CD4-positive, alpha-beta T cell treated with Interleukin-6 at 100 ng/mL for 8 hours (primary cell): ENCODE measurements around the gene PRKG1.
"Not testable (repeated sequence)": the region's sequence is repeated elsewhere in the genome, so short reads cannot be mapped to it uniquely, and the experiment has no call there.

Source experiments
- DNase-seq: peaks from one replicate; pipeline ENCODE4 v3.0.0-alpha.2; 2020; ENCODE audit warnings: mixed read lengths, low spot score

The PRKG1 gene

DNA sequence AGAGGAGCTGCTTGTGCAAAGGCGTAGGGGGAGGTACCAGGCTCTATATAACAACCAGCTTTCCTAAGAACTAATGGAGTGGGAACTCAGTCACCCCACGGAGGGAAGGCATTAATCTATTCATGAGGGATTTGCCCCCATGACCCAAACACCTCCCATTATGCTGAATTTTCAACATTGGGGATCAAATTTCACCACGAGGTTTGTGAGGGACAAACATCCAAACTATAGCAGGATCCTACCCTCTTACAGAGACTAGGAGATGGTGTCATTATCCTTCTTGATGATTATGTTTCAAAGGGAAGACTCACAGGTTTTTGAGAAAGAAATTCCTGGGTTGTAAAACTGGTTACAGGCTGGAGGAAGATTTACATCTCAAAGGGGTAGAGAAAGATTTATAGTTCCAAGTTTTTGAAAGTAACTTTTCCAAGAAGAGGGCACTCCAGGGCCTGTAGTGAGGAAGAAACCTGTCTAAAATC lies 944.8 kb downstream of the PRKG1 start:
- no peak for DNase-seq

DNA sequence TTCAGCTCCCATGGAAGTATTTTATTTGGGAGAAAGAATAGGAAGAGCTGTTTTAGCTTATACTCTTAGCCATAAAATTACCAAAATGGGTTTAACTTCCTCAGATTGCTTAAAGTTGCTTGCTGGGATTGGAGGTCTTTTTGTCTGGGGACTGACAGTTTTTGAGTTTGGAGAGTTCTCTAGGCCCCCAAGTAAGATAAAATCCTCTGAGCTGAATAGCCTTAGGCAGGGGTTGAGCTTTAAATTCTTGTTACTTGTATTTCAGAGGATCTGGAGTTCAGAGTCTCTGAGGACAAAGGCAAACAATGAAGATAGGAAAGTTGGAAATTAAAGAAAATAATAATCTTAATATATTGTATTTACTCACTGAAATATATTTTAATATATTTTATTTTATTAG lies 945.4 kb downstream of the PRKG1 start:
- no peak for DNase-seq

DNA sequence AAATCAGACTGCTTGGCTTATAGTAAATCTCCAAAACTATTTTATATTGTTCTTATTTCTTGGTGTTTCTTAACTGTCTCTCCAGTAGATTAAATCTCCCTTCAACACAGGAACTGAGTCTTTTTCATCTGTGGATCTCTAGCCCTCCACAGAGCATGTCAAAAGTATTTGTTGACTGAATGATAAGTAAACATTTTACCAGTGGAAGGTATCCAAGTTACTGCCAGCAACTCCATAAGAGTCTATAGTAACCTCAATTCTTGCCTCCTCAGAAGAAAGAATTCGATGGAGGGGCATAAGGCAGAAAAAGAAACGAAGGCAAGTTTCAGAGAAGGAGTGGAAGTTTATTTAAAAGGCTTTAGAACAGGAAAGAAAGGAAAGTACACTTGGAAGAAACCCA lies 945.9 kb downstream of the PRKG1 start:
- no peak for DNase-seq

DNA sequence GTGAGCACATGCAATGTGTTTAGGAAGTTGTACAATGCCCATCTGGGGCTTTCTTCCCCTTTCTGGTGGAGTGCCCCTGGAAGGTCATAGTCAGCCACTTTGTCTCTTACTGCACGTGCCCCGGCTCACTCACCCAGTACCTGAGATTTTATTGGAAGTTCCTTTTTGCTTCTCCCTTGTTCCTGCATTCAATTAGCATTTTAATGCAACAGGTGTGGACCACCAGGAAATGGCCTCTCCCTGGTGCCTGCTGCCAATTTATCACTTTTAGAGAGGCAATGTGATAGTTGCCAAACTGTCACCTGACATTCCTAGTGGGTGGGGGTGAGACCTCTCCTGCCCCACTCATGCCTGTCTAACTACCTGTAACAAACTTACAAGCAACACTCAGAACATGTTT lies 946.4 kb downstream of the PRKG1 start:
- no peak for DNase-seq

DNA sequence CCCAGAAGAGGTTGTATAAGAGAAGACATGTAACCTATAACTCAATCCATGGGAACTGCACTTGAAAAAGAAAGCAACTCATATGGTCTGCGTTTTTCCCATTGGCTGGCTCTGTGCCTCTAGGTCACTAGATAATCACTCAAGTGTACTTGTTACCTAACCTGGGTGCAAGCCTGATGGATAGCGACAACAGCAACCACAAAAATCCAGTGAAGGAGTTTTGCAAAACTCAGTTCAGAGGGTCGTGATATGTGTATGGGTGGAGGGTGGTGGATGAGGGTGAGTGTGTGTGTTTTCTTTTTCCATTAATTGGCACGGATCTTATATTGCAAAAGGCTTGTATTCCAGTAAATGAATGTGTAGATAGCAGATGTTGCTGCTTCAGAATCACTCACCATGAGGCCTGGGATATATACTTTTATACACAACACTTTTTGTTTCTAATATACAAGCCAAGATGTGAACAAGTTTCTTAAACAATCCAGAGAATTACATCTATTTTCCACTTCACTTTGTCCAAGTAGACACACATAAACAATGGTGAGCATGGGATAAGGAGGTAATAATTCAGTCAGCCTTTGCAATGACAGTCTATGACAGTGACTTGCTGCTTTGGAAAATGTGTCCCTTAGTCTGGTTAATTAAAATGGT lies 952.9 kb downstream of the PRKG1 start:
- no peak for DNase-seq

DNA sequence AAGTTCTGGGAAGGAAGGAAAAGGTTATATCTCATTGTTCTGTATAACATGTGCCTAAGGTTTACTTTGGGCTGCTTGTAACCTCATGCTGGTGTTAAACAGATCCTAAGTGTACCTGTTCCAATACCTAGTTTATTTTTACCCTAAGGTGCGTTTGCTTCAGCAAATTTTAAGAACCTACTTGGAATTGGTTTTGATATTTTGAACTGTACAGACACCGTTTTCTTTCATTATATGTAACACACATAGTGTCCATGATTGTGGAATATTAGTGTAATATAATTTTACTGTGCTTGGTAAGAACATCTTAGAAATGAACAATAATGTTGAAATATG lies 954.2 kb downstream of the PRKG1 start:
- no peak for DNase-seq

DNA sequence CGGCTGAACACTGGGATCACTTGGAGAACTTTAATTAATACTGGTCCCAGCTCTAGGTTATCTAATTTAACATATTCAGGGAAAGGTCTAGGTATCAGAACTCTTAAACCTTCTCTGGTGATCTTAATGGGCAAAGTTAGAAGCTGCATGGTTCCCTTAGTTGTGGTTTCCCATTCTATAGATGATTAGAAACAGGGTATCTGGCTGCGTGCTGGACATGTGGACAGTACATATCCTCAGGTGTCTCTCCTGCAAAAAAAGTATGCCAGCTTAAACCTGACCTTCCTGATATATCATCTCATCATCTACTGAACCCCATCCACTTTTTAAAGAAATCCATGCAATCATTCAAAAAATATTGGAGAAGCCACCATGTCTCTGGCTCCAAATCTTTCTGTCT lies 955.3 kb downstream of the PRKG1 start:
- no peak for DNase-seq

DNA sequence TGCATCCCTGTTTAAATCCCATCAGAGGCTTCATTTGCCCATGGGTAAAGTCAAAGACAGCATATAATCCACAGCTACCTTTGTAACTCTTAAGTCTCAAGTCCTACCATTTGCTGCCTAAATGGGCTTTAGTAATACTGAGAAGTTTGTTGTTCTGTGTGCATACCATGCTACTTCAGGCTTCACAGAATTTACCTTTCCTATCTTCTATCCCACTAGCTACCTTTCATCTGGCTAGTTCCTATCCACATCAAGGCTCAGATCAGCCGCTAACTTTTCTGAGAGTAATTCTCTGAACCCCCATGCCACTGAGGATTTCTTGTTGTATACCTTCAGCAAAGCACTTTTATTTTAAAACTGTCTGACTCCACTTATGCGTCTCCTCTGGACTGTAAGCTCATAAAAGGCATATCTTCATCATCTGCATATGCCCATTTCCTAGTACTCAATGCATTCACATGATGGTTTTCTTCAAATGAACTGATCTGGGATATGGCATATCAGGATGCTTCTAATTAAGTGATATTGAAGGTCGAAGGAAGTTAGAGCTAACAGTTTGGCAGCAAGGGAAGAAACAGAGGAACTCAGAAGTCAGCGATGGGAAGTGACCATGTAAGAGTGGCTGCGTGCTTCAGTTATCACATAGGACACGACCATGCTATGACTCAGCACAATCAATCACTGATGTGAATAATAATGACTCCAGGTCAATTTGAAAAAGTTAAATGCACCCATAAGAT lies 955.9 kb downstream of the PRKG1 start:
- no peak for DNase-seq

DNA sequence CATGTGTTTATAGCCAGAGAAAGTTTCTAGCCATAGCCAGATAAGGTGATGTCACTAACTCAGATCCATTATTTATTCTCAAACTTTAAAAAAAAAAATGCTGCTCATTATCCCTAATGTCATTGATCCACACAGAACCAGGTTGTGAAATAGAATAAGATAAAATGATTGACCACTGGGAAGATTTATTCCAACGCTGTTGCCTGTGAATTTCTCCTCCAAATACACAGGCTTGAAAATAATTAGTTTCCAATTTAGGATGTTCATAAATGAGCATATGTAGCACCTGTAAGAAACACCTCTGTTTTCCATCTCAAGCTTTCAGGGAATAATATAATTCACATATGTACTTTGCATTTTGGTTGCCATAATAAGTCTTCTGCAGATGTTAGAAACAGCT lies 956.7 kb downstream of the PRKG1 start:
- DNase-seq: no peak

DNA sequence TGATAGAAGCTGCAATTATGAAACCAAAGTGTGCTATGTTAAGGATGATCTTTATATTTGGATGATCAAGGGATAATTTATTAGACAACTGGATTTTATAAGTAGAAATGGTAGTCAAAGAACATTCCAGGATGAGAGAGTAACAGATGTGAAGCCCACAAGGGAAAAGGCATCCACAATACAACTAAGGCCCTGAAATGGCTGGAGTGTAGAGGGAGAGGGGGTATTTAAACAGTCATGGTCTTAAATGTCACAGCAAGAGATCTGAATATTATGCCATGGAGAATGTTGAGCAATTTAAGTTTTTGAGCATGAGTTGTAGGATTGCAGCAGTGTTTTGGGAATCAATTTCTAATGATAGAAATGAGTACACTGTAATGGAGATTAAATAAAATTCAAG lies 957.5 kb downstream of the PRKG1 start:
- no peak for DNase-seq

DNA sequence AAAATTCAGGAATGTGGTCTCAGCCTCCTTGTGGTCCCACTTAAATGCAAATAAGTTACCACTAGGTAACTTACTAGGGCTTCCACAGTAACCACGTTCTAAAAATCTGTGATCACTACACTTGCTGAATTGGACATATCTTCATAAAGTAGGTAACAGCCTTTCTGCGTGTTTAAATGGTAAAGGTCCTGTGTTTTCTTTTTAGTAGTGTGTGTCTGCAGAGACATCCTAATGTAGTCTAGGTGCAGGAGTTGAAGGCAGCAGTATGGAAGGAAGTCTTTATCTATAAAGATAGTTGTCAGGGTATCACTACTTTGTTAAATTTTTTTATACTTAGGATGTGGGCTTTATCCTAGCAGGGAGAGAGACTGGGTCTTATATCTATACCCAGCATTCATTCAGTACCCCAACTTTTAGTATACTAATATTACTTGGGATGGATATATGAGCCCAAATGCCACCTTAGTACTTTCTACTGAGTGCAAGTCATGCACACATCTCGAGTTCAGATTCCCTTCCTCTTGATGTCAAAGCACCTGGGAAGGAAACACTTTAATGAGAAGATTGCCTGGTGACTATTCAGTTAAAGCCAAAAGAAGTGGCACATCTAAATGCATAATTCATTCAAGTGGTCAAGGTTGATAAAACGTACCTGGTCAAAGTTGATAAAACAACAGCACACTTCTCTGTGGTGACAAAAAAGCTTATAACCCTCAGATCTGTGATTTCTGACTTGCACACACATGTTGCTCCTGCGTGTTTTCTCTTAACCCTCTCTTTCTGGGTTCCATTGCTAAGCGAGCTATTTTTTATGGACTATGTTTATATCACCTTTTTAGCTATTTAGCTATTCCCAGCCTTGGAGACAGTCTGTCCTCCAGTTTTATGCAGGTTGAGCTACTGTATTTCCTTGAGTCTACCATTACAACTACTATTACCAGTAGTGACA lies 958.7 kb downstream of the PRKG1 start:
- DNase-seq: no peak

DNA sequence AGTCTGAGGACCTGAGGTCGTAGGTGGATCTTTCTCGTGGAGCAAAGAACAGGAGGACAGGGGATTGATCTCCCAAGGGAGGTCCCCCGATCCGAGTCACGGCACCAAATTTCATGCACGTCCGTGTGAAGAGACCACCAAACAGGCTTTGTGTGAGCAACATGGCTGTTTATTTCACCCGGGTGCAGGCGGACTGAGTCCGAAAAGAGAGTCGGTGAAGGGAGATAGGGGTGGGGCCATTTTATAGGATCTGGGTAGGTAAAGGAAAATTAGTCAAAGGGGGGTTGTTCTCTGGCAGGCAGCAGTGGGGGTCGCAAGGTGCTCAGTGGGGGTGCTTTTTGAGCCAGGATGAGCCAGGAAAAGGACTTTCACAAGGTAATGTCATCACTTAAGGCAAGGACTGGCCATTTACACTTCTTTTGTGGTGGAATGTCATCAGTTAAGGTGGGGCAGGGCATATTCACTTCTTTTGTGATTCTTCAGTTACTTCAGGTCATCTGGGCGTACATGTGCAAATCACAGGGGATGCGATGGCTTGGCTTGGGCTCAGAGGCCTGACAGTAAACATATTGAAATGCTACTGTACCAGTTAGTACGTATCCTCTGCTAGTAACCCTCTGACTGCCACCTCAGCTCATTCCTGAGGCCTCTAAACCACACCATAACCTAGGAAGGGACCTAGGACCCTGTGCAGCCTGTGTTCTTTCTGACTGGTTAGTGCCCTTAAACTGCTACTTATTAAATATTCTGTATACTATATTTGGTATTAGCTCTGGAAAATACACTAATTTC lies 964.9 kb downstream of the PRKG1 start:
- not testable (repeated sequence) for DNase-seq

DNA sequence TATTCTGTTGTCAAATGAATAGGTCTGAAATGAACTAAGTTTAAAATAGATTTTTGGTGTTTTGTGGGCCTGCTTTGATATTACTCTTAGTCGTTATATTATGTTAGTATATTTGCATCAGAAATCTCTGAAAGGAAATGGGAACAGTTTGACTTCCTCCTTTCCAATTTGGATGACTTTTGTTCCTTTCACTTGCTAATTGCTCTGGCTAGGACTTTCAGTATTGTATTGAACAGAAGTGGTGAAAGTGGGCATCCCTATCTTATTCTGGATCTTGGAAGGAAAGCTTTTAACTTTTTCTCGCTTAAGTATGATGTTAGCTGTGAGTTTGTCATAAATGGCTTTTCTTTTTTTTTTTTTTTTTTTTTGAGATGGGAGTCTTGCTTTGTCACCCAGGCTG lies 966.2 kb downstream of the PRKG1 start:
- no peak for DNase-seq

DNA sequence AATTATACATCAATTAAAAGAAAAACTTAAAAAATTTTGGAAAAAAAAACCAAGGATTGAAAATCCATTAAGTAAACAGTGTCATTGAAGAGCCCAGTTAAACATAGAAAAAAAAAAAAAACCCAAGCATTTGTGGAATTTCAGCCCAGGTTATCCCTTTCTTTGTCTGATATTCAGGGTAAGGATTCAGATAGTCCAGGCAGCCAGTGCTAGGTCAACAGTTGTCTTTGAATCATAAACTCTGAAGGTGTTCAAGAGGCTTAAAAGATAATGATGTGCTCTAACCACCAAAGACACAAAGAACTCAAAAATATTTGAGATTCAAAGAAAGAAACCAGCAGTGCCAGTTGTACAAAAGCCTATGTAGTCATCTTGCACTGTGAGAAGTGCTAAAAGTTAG lies 969.5 kb downstream of the PRKG1 start:
- DNase-seq: no peak

DNA sequence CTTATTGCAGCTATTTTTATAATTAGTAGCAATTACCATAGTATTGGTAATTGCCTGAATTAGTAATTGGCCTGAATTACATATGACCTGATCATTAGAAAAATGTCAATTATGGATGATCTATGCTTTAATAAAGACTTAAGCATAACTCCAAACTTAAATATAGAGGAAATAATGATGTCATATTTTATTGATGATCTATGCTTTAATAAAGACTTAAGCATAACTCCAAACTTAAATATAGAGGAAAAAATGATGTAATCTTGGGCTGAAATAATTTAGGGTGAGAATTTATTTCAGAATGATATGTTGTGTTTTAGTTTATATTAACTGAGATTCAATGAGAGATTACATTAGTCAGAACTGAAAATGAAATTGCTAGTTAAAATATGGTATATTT lies 973.8 kb downstream of the PRKG1 start:
- no peak for DNase-seq

DNA sequence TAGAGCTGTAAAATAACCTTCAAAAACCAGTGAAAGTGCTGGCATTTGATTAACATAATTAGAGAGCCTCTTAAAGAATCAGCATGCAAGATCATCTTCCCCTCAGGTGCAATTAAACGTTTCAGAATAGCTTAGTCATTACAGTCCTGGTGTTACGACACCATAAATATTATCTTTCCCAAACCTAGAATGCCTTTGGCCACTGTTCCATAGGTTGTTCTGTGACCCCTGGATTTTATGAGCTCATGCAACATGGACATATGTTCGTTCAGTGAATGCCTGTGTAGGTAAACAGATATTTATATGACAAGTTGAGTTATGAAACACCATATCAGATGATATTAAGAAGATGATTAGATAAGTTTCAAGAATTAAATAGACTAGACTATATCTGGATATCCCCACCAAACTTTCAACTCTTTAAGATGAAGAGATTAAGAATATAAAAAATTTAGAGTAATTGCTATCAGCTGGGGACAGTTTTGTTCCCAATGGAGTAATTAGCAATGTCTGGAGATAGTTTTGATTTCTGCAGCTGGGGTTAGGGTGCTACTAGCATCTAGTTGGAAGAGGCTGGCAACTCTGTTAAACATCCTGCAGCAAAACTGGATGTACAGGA lies 976.3 kb downstream of the PRKG1 start:
- DNase-seq: no peak

DNA sequence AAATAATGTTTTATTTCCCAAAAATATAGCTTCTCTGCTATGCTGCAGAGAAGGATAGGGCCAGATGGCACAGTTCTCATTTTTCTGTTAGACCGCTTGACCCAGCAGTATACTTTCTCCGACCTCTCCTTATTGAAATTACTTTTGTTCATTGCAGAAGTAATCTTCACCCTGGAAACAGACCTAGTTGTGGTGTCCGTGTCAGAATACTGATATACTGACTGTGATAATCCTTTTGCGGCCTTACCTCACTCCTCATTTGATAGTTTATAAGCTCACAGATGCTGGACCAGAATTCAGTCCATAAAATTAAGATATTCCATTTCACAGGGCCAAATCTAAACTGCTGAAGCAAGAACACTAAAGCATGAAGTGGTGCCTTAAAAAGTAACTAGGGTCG lies 979.2 kb downstream of the PRKG1 start:
- DNase-seq: no peak

DNA sequence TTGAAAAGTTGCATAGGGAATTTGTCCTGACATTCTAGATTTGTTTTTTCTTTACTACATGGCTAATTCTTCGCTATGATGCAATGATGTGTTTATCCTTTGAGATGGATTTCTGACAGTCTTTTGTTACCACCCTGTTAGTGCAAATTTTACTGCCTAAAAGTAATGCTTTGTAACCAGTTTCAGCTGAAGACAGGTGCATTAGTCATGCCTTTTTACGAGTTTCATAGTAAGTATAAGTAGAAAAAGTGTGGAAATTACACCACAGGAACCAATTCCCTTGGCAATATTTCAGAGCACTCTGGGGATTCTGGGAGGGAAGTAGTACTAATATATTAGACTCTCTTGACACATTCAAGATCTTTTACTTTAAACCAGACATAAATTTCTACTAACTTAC lies 982.0 kb downstream of the PRKG1 start:
- no peak for DNase-seq

DNA sequence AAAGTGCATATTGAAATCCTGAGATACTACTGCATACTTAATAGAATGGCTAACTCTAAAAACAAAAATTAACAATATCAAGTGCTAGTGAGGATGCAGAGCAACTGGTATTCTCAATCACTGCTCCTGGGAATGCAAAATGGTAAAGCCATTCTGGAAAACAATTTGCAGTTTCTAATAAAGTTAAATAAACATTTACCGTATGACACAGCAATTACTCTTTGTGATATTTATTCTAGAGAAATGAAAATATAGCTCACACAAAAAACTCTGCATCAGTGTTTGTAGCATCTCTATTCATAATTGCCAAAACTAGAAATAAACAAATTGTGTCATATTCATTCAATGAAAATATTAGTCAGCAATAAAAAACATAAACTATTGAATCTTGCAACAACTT lies 984.8 kb downstream of the PRKG1 start:
- no peak for DNase-seq

DNA sequence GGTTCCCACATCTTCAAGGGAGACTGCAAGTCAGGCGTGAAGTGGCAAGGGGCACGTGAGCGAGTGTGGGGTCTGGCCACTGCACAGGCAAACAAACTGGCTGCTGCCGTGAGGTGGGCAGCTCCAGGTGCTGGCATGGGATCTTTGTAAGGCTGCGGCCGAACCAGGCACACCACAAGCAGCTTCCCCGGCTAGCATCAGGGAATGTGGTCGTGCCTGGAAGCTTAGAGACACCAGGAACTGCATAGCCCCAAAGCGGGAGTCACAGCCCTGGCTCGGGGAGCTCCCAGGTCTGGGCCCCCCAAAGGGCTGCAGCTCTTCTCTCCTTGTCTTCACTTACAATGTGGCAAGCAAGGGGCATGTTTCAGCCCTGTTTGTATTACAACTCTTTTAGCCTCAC lies 988.9 kb downstream of the PRKG1 start:
- no peak for DNase-seq

DNA sequence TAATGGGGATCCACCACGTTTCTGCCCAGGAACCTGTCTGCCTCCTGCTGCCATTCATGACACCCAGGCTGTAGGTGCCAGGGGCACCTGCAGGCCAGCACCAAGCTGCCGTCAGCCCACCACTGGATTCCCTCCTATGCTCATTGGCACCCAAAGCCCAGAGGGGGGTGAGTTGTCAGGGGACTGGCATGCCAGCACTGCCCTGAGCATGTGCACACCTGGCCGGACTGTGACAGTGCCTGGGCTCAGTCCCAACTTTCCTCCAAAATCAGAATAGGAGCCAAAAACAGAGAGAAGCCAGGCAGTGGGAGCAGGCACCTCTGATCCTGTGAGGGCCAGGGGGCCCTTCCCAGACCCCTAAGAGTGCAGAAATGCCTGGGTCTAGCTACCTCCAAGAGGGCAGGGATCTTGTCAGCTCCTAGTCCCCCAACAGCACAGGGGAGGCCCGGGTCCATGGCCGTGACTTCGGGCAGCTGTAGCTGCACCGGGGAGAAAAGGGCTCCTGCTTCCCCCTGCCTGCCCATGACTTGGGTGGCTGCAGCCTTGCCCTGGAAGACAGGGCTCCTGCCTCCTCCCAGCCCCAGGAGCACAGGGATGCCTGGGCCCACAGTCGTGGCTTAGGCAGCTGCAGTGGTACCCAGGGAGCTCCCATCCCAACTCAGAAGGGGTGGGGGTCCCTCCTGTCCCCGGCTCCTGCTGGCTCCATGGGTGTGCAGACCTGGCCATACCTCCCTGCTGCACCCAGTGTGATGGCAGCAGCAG lies 990.0 kb downstream of the PRKG1 start:
- DNase-seq: no peak
